ENCODE results near the gene SF1.

The SF1 gene

DNA sequence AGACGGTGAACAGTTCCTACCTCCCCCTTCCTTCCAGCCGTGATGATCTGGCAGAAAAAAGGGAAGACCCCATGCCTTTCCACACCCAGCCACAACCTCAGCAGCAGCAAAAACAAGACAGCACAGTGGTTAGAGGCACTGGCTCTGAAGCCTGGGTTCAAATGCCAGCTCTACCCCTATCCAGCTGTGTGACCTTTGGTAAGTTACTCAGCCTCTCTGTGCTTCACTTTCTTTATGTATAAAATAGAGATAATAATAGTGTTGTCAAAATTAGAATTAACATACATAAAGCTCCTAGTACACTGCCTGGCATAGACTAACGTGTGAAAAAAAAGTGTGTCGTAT, 59.6 kb downstream of the SF1 start:
- no peak overlapping the region for H3K4me3 ChIP-seq (ENCODE audit: low read length)
- no peak overlapping the region for H3K9ac ChIP-seq (ENCODE audit: low read length)
- no peaks in the 10 kb centered on the region for H3K9me3 ChIP-seq (replicated peaks; ENCODE audit: insufficient read depth, low read length)
- H3K9me2 ChIP-seq (replicated peaks; ENCODE audit: insufficient read depth, low read length), result no peaks in the 10 kb centered on the region
- no peaks in the 10 kb centered on the region for H3K36me3 ChIP-seq (replicated peaks; ENCODE audit: insufficient read depth, low read length)
- no peaks in the 10 kb centered on the region for H3K79me2 ChIP-seq (ENCODE audit: low read length)
- no peaks in the 10 kb centered on the region for H3K4me1 ChIP-seq (ENCODE audit: low read length)
- no peaks in the 10 kb centered on the region for H4K20me1 ChIP-seq (ENCODE audit: insufficient read depth, low read length)
- no peaks in the 10 kb centered on the region for H3F3A ChIP-seq (ENCODE audit: insufficient read depth, low read length)
- no peak for DNase-seq
- no peak for TF ChIP-seq EZH2 (optimal IDR thresholded peaks at IDR 0.05; ENCODE audit: low read depth, low read length)
- no peak for TF ChIP-seq EZH2phosphoT487 (IDR thresholded peaks at IDR 0.05; ENCODE audit: low read length)
- TF ChIP-seq, protein P1, sequence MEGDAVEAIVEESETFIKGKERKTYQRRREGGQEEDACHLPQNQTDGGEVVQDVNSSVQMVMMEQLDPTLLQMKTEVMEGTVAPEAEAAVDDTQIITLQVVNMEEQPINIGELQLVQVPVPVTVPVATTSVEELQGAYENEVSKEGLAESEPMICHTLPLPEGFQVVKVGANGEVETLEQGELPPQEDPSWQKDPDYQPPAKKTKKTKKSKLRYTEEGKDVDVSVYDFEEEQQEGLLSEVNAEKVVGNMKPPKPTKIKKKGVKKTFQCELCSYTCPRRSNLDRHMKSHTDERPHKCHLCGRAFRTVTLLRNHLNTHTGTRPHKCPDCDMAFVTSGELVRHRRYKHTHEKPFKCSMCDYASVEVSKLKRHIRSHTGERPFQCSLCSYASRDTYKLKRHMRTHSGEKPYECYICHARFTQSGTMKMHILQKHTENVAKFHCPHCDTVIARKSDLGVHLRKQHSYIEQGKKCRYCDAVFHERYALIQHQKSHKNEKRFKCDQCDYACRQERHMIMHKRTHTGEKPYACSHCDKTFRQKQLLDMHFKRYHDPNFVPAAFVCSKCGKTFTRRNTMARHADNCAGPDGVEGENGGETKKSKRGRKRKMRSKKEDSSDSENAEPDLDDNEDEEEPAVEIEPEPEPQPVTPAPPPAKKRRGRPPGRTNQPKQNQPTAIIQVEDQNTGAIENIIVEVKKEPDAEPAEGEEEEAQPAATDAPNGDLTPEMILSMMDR (IDR thresholded peaks at IDR 0.05; ENCODE audit: low read length), result no peak
- no peak overlapping the region for H3K4me2 ChIP-seq (ENCODE audit: low read depth, low read length)
- no peak overlapping the region for H2AFZ ChIP-seq (ENCODE audit: low read length)
- H3K27me3 ChIP-seq (replicated peaks; ENCODE audit: insufficient read depth, low read length), result peaks cover 89% of the 10 kb centered on the region
- H3K27ac ChIP-seq (ENCODE audit: low read length), result no peak overlapping the region

DNA sequence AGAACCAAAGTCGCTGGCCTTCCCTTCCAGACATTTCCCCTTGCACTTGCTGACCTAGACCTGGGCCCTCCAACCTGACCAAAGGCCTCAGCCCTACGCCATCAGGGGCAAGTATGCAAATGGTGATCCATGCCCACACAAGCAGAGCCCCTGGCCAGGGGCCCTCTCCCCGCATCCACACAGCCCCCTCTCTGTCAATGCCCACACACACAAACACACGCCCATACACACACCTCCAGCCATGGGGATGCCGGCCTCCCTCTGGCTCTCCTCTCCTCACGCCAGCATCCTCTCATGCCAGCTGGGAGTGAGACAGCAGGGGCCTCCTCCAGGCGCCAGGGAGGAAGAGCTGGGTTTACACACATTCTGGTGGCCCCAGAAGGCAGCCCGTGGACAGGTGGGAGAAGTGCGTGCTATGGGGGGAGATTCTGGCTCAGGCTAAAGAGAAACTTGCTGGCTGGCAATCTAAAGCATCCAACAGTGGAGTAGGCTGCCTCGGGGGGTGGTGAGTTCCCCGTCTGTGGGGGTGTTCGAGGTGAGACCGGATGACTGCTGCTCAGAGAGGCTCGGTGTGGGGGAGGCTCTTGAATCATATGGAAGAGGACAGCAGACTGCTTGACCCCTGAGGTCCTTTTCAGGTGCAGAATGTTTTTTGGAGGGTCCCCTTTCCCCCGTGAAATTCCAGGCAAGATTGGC, 60.1 kb downstream of the SF1 start:
- peaks cover 89% of the 10 kb centered on the region for H3K27me3 ChIP-seq (replicated peaks; ENCODE audit: insufficient read depth, low read length)
- H4K20me1 ChIP-seq (ENCODE audit: insufficient read depth, low read length), result no peaks in the 10 kb centered on the region
- no peak overlapping the region for H3K4me3 ChIP-seq (ENCODE audit: low read length)
- no peak overlapping the region for H3K9ac ChIP-seq (ENCODE audit: low read length)
- H3K4me1 ChIP-seq (ENCODE audit: low read length), result no peaks in the 10 kb centered on the region
- TF ChIP-seq EZH2 (optimal IDR thresholded peaks at IDR 0.05; ENCODE audit: low read depth, low read length) (no peak), EZH2phosphoT487 (IDR thresholded peaks at IDR 0.05; ENCODE audit: low read length) (no peak)
- TF ChIP-seq, protein P1 (IDR thresholded peaks at IDR 0.05; ENCODE audit: low read length), result no peak
- H3K79me2 ChIP-seq (ENCODE audit: low read length), result no peaks in the 10 kb centered on the region
- no peaks in the 10 kb centered on the region for H3K36me3 ChIP-seq (replicated peaks; ENCODE audit: insufficient read depth, low read length)
- no peaks in the 10 kb centered on the region for H3F3A ChIP-seq (ENCODE audit: insufficient read depth, low read length)
- H3K4me2 ChIP-seq (ENCODE audit: low read depth, low read length), result no peak overlapping the region
- H3K9me2 ChIP-seq (replicated peaks; ENCODE audit: insufficient read depth, low read length), result no peaks in the 10 kb centered on the region
- H3K27ac ChIP-seq (ENCODE audit: low read length), result no peak overlapping the region
- no peaks in the 10 kb centered on the region for H3K9me3 ChIP-seq (replicated peaks; ENCODE audit: insufficient read depth, low read length)
- no peak for DNase-seq
- H2AFZ ChIP-seq (ENCODE audit: low read length), result no peak overlapping the region

DNA sequence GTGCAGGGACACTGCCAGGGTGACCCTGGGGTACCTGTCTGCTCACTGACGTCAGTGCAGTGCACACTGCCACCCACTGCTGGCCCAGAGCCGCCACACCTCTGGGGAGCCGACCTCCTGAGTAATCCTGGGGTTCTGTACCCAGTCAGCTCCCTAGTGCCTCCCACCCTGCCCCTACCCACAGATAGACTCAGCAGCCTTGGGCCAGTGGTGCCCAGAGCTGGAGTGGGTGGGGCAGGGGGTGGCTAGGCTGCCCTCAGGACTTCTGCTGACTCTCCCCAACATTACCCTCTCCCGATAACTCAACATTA, 61.1 kb downstream of the SF1 start:
- Histone ChIP-seq H3K4me2 (ENCODE audit: low read depth, low read length) (no peak overlapping the region), H3K9me2 (replicated peaks; ENCODE audit: insufficient read depth, low read length) (no peaks in the 10 kb centered on the region), H3K4me1 (ENCODE audit: low read length) (no peaks in the 10 kb centered on the region), H3K9me3 (replicated peaks; ENCODE audit: insufficient read depth, low read length) (no peaks in the 10 kb centered on the region), H2AFZ (ENCODE audit: low read length) (no peak overlapping the region), H3K79me2 (ENCODE audit: low read length) (no peaks in the 10 kb centered on the region), H3F3A (ENCODE audit: insufficient read depth, low read length) (no peaks in the 10 kb centered on the region), H4K20me1 (ENCODE audit: insufficient read depth, low read length) (no peaks in the 10 kb centered on the region), H3K9ac (ENCODE audit: low read length) (no peak overlapping the region), H3K27ac (ENCODE audit: low read length) (no peak overlapping the region), H3K27me3 (replicated peaks; ENCODE audit: insufficient read depth, low read length) (peaks cover 86% of the 10 kb centered on the region), H3K36me3 (replicated peaks; ENCODE audit: insufficient read depth, low read length) (no peaks in the 10 kb centered on the region), H3K4me3 (ENCODE audit: low read length) (no peak overlapping the region)
- DNase-seq, result no peak
- TF ChIP-seq EZH2phosphoT487 (IDR thresholded peaks at IDR 0.05; ENCODE audit: low read length), result no peak
- no peak for TF ChIP-seq EZH2 (optimal IDR thresholded peaks at IDR 0.05; ENCODE audit: low read depth, low read length)
- TF ChIP-seq, protein P1 (IDR thresholded peaks at IDR 0.05; ENCODE audit: low read length), result no peak

All from MM.1S (cell line).